ENCODE results near the gene OLIG1.

Gene OLIG1

GRCh38 chr21:33059380-33059841, 10.5 kb upstream of the OLIG1 start:
- no peak for TF ChIP-seq CTCF (IDR thresholded peaks at IDR 0.05; ENCODE audit: insufficient read depth, low read length, poor library complexity, severe bottlenecking)
- no peak for DNase-seq (ENCODE audit: extremely low read depth, insufficient read length)

GRCh38 chr21:33061233-33061632, 8.7 kb upstream of the OLIG1 start:
- TF ChIP-seq CTCF (IDR thresholded peaks at IDR 0.05; ENCODE audit: insufficient read depth, low read length, poor library complexity, severe bottlenecking), result no peak
- H3K27me3 ChIP-seq (replicated peaks; ENCODE audit: control insufficient read depth, insufficient read depth, low read length), result peaks cover 10% of the 10 kb centered on the region
- H3K4me3 ChIP-seq (replicated peaks; ENCODE audit: low read depth, low read length), result no peak overlapping the region
- no peak for DNase-seq (ENCODE audit: extremely low read depth, insufficient read length)
- H3K36me3 ChIP-seq (ENCODE audit: control insufficient read depth, insufficient read depth, low read length), result no peaks in the 10 kb centered on the region

More at GRCh38 chr21:33059380-33059841, 10.5 kb upstream of the OLIG1 start:
- Histone ChIP-seq H3K4me3 (replicated peaks; ENCODE audit: low read depth, low read length) (no peak overlapping the region), H3K27me3 (replicated peaks; ENCODE audit: control insufficient read depth, insufficient read depth, low read length) (peaks cover 7% of the 10 kb centered on the region), H3K36me3 (ENCODE audit: control insufficient read depth, insufficient read depth, low read length) (no peaks in the 10 kb centered on the region)

GRCh38 chr21:33063375-33063883, 6.5 kb upstream of the OLIG1 start:
- H3K4me3 ChIP-seq (replicated peaks; ENCODE audit: low read depth, low read length), result no peak overlapping the region
- no peak for TF ChIP-seq CTCF (IDR thresholded peaks at IDR 0.05; ENCODE audit: insufficient read depth, low read length, poor library complexity, severe bottlenecking)
- no peak for DNase-seq (ENCODE audit: extremely low read depth, insufficient read length)
- H3K36me3 ChIP-seq (ENCODE audit: control insufficient read depth, insufficient read depth, low read length), result no peaks in the 10 kb centered on the region
- peaks cover 7% of the 10 kb centered on the region; the same call in 1 of the 2 replicates for H3K27me3 ChIP-seq (replicated peaks; ENCODE audit: control insufficient read depth, insufficient read depth, low read length)

GRCh38 chr21:33063907-33064622, 5.9 kb upstream of the OLIG1 start:
- Histone ChIP-seq H3K36me3 (ENCODE audit: control insufficient read depth, insufficient read depth, low read length) (no peaks in the 10 kb centered on the region), H3K27me3 (replicated peaks; ENCODE audit: control insufficient read depth, insufficient read depth, low read length) (peaks cover 7% of the 10 kb centered on the region; the same call in 1 of the 2 replicates), H3K4me3 (replicated peaks; ENCODE audit: low read depth, low read length) (no peak overlapping the region)
- no peak for DNase-seq (ENCODE audit: extremely low read depth, insufficient read length)
- TF ChIP-seq CTCF (IDR thresholded peaks at IDR 0.05; ENCODE audit: insufficient read depth, low read length, poor library complexity, severe bottlenecking), result no peak

GRCh38 chr21:33064623-33065390, 5.1 kb upstream of the OLIG1 start:
- H3K27me3 ChIP-seq (replicated peaks; ENCODE audit: control insufficient read depth, insufficient read depth, low read length), result peaks cover 7% of the 10 kb centered on the region; the same call in 1 of the 2 replicates
- DNase-seq (ENCODE audit: extremely low read depth, insufficient read length), result no peak

More at GRCh38 chr21:33064623-33065390, 5.1 kb upstream of the OLIG1 start:
- no peak for TF ChIP-seq CTCF (IDR thresholded peaks at IDR 0.05; ENCODE audit: insufficient read depth, low read length, poor library complexity, severe bottlenecking)
- no peaks in the 10 kb centered on the region for H3K36me3 ChIP-seq (ENCODE audit: control insufficient read depth, insufficient read depth, low read length)
- no peak overlapping the region for H3K4me3 ChIP-seq (replicated peaks; ENCODE audit: low read depth, low read length)
